B cell (primary cell): Measurements from ENCODE around the gene TAGLN2. TPM values are rescaled to one million over a fixed set of nuclear protein-coding genes. Genes with fewer than 3 reads are reported as not detected.

ENCODE experiments used
- ATAC-seq: fragments of 200-7000 bp; cut with Tn5 transposase; one replicate; pipeline ENCODE4 v1.10.0; 2021; ENCODE audit warnings: low read depth, mild to moderate bottlenecking, moderate number of reproducible peaks, moderate library complexity
- CTCF ChIA-PET: fragments of 350-600 bp; sonication (Branson Sonifier 250); formaldehyde crosslinking; loops from one replicate; lab custom pipeline; 2021; ENCODE audit warnings: antibody characterized with exemption, inconsistent platforms; lab: Charles Lee
- POLR2A ChIA-PET: fragments of 350-600 bp; sonication (Branson Sonifier 250); formaldehyde crosslinking; loops from one replicate; lab custom pipeline; 2021; ENCODE audit warnings: antibody characterized with exemption; lab: Charles Lee
- DNase-seq: peaks from one replicate; pipeline ENCODE4 v3.0.0; 2013
- H2AFZ ChIP-seq: 2 replicates; pipeline ENCODE4 v1.6.1; 2012; ENCODE audit warnings: mild to moderate bottlenecking, low read depth, low read length; ENCODE audit not compliant: insufficient read depth, poor library complexity, severe bottlenecking
- H3K27ac ChIP-seq, 2 donors: 1 replicate in 1 of 2; 2 replicates in 1 of 2; pipeline ENCODE4 v1.5.1; 2012 to 2013; ENCODE audit warnings: low read length in 2 of 2, mild to moderate bottlenecking in 2 of 2, moderate library complexity in 1 of 2
- H3K27me3 ChIP-seq, 4 experiments: fragments of 200-600 bp in 1 of 4; sonication (generic) in 1 of 4; replicated peaks in 1 of 4; 1 replicate in 2 of 4; 2 replicates in 2 of 4; pipeline versions ENCODE4 v1.6.1 to v1.7.0; 2013 to 2016; ENCODE audit warnings: low read length in 3 of 4, mild to moderate bottlenecking in 2 of 4, mixed read lengths in 1 of 4, moderate library complexity in 1 of 4; ENCODE audit not compliant: insufficient read depth in 4 of 4, control insufficient read depth in 3 of 4; ENCODE audit errors: control extremely low read depth in 1 of 4
- H3K36me3 ChIP-seq, 2 experiments: replicated peaks in 1 of 2; 1 replicate in 1 of 2; 2 replicates in 1 of 2; pipeline versions ENCODE4 v1.6.1 to v1.7.1; 2013; ENCODE audit warnings: low read length in 1 of 2; ENCODE audit not compliant: insufficient read depth in 2 of 2, control insufficient read depth in 1 of 2; ENCODE audit errors: control extremely low read depth in 1 of 2, extremely low read depth in 1 of 2
- H3K4me1 ChIP-seq, 2 donors: fragments of 200-600 bp in 1 of 2; sonication (generic) in 1 of 2; 1 replicate in 1 of 2; 2 replicates in 1 of 2; pipeline versions ENCODE4 v1.5.1 to v1.6.1; 2013 to 2017; ENCODE audit warnings: low read length in 2 of 2; ENCODE audit not compliant: control insufficient read depth in 2 of 2, insufficient read depth in 2 of 2
- H3K4me2 ChIP-seq: replicated peaks from 2 replicates; pipeline ENCODE3; 2012; ENCODE audit warnings: mild to moderate bottlenecking, low read depth, low read length; ENCODE audit not compliant: poor library complexity, severe bottlenecking
- H3K4me3 ChIP-seq, 5 experiments: fragments of 200-600 bp in 1 of 5; sonication (generic) in 1 of 5; 1 replicate in 3 of 5; 2 replicates in 2 of 5; pipeline versions ENCODE4 v1.5.1 to v1.7.0; 2011 to 2016; ENCODE audit warnings: low read length in 4 of 5, mild to moderate bottlenecking in 4 of 5, low read depth in 2 of 5, control low read depth in 1 of 5, moderate library complexity in 1 of 5; ENCODE audit not compliant: insufficient read depth in 1 of 5; ENCODE audit errors: control extremely low read depth in 1 of 5, extremely low read depth in 1 of 5
- H3K79me2 ChIP-seq: fragments of 200-600 bp; sonication (generic); one replicate; pipeline ENCODE4 v1.6.0; 2016; ENCODE audit warnings: low read length; ENCODE audit not compliant: control insufficient read depth, insufficient read depth
- H3K9ac ChIP-seq: fragments of 200-600 bp; sonication (generic); 2 replicates; pipeline ENCODE4 v1.6.1; 2017; ENCODE audit warnings: mild to moderate bottlenecking, low read length, moderate library complexity
- H3K9me3 ChIP-seq, 3 donors: one replicate each; pipeline versions ENCODE4 v1.6.1 to v1.7.1; 2013; ENCODE audit warnings: low read length in 2 of 3; ENCODE audit not compliant: control insufficient read depth in 2 of 3, insufficient read depth in 1 of 3; ENCODE audit errors: control extremely low read depth in 1 of 3
- H4K20me1 ChIP-seq: 2 replicates; pipeline ENCODE4 v1.6.0; 2012; ENCODE audit warnings: mild to moderate bottlenecking, low read length; ENCODE audit not compliant: insufficient read depth, control insufficient read depth, poor library complexity, severe bottlenecking
- H3K27ac Mint-ChIP-seq: one replicate; pipeline ENCODE4 v1.8.0; 2021; ENCODE audit warnings: mixed read lengths
- H3K27me3 Mint-ChIP-seq: one replicate; pipeline ENCODE4 v1.8.0; 2021; ENCODE audit warnings: mixed read lengths
- H3K4me1 Mint-ChIP-seq: one replicate; pipeline ENCODE4 v1.8.0; 2021; ENCODE audit warnings: mixed read lengths
- H3K4me3 Mint-ChIP-seq: one replicate; pipeline ENCODE4 v1.8.0; 2021; ENCODE audit warnings: mixed read lengths
- H3K9me3 Mint-ChIP-seq: one replicate; pipeline ENCODE4 v1.8.0; 2022; ENCODE audit warnings: mixed read lengths; ENCODE audit not compliant: insufficient read depth
- EZH2 ChIP-seq: IDR thresholded peaks from 2 replicates; pipeline ENCODE4 v1.6.1; 2012; ENCODE audit warnings: borderline replicate concordance, low read depth, mild to moderate bottlenecking, moderate library complexity, low read length; ENCODE audit not compliant: insufficient read depth, poor library complexity, severe bottlenecking
- WGBS: methylation state at CpG from one replicate; pipeline ENCODE4 v1.1.5; 2013; ENCODE audit warnings: missing lambda C conversion rate; ENCODE audit not compliant: insufficient coverage; 5-methylcytosine and 5-hydroxymethylcytosine counted together
- intact Hi-C: fragments of 100-400 bp; cut with micrococcal nuclease; formaldehyde crosslinking; loops from one replicate; pipeline ENCODE4 v1.10.0; 2022
- polyA plus RNA-seq: library from polyadenylated mRNA; depleted of rRNA; stranded (reverse); fragments of >200 nt; gene quantifications from 2 replicates; pipeline ENCODE4 v1.2.3, GENCODE V29; 2012
- total RNA-seq, 2 donors: library from RNA; stranded (reverse); fragments of 120-200 nt in 1 of 2; gene quantifications; 1 replicate in 1 of 2; 2 replicates in 1 of 2; pipeline versions ENCODE4 v1.2.3 to v1.2.4, GENCODE V29; 2013 to 2022
- TF ChIP-seq, protein P1 (sequence below): fragments of 200-600 bp; IDR thresholded peaks from one replicate; pipeline ENCODE4 v1.8.0; 2022; ENCODE audit warnings: antibody characterized with exemption, mild to moderate bottlenecking

Gene TAGLN2
- total and polyA plus RNA-seq, 2 donors (not counting 1 experiment from before 2014, with no cell fraction given): 342 to 721 TPM

DNA sequence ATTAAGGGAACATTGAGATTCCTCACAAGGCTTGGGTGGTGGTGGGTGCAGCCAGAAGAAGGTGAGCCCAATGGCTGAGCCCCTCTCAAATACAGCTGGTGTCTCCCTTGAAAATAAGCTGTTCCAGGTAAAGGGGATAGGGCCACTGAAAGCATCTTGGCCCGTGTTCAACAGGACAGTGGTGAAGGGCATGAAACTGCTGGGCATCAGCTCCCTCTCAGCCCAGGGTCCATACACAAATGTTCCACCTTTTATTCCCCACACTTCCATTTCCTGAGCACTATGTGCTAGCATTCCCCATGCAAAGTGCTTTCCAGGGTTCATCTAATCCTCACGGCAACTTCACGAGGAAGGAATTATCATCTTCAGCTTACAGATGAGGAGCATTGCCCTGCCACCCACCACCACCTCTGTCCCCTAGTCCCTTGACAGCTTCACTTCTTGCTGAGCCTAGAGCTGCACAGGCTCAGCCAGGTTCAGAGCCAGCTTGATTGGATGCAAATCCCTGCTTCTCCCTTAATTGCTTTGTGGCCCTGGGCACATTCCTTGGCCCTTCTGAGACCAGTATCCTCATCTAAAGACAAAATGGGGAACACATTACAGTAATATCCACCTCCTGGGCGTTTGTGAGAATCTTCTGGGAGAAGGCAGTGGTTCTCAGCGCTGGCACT, 9.6 kb downstream of the TAGLN2 start:
- Histone ChIP-seq H3K4me2 (no peak overlapping the region), H2AFZ (no peak overlapping the region), H3K79me2 (peaks cover 16% of the 10 kb centered on the region), H3K27ac (peak overlapping the region in 1 of 2 donors; percentile 56), H3K4me1 (peaks cover 37 to 46% of the 10 kb centered on the region in 2 donors), H3K27me3 (no peaks in the 10 kb centered on the region), H3K36me3 (peaks cover 4 to 39% of the 10 kb centered on the region in 2 experiments), H4K20me1 (peaks cover 17% of the 10 kb centered on the region), H3K9me3 (no peaks in the 10 kb centered on the region), H3K4me3 (no peak overlapping the region), H3K9ac (no peak overlapping the region)
- WGBS: 97% methylated on average over 3 of the region's 5 CpGs
- intact Hi-C loops: no loop called here
- Mint-ChIP-seq H3K9me3 (no peaks in the 10 kb centered on the region), H3K27me3 (no peaks in the 10 kb centered on the region), H3K4me3 (no peak overlapping the region), H3K4me1 (peaks cover 71% of the 10 kb centered on the region), H3K27ac (peak overlapping the region; percentile 70)
- CTCF ChIA-PET: interaction anchor here (1.0 to 2.1 kb wide), 5 partner anchors 10 to 117 kb away, joined by 3 to 6 read pairs (median 4); partner anchors contain the start of gene TAGLN2
- POLR2A ChIA-PET: interaction anchor here (0.7 kb wide), 1 partner anchor 8 kb away, joined by 5 read pairs; no protein-coding TSS in a partner anchor
- TF ChIP-seq, protein P1, sequence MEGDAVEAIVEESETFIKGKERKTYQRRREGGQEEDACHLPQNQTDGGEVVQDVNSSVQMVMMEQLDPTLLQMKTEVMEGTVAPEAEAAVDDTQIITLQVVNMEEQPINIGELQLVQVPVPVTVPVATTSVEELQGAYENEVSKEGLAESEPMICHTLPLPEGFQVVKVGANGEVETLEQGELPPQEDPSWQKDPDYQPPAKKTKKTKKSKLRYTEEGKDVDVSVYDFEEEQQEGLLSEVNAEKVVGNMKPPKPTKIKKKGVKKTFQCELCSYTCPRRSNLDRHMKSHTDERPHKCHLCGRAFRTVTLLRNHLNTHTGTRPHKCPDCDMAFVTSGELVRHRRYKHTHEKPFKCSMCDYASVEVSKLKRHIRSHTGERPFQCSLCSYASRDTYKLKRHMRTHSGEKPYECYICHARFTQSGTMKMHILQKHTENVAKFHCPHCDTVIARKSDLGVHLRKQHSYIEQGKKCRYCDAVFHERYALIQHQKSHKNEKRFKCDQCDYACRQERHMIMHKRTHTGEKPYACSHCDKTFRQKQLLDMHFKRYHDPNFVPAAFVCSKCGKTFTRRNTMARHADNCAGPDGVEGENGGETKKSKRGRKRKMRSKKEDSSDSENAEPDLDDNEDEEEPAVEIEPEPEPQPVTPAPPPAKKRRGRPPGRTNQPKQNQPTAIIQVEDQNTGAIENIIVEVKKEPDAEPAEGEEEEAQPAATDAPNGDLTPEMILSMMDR: no peak
- TF ChIP-seq EZH2: no peak
- ATAC-seq: no peak
- peak; percentile 32 for DNase-seq
